Effector memory CD4-positive, alpha-beta T cell (primary cell): ENCODE results near the gene HBP1.
A peak's percentile ranks its signal among the peaks of the same experiment; 100 is the strongest.
"Not testable (repeated sequence)": the region's sequence is repeated elsewhere in the genome, so short reads cannot be mapped to it uniquely, and the experiment has no call there.

Experiments
- DNase-seq, 3 donors: peaks; one replicate each; pipeline ENCODE4 v3.0.0-alpha.2; 2020
- H3K27ac ChIP-seq: 2 replicates; pipeline ENCODE4 v1.7.0; 2013; ENCODE audit warnings: mild to moderate bottlenecking, low read length, moderate library complexity; ENCODE audit not compliant: insufficient read depth, poor library complexity, severe bottlenecking
- H3K27me3 ChIP-seq: replicated peaks from 2 replicates; pipeline ENCODE4 v1.7.0; 2013; ENCODE audit warnings: mild to moderate bottlenecking, low read length; ENCODE audit not compliant: insufficient read depth, control insufficient read depth, poor library complexity, severe bottlenecking
- H3K36me3 ChIP-seq: 2 replicates; pipeline ENCODE4 v1.7.0; 2013; ENCODE audit warnings: mild to moderate bottlenecking, low read length, moderate library complexity; ENCODE audit not compliant: control insufficient read depth, insufficient read depth
- H3K4me1 ChIP-seq: 2 replicates; pipeline ENCODE4 v1.7.0; 2013; ENCODE audit warnings: low read length, mild to moderate bottlenecking; ENCODE audit not compliant: control insufficient read depth, insufficient read depth, poor library complexity, severe bottlenecking
- H3K4me3 ChIP-seq: 2 replicates; pipeline ENCODE4 v1.7.0; 2013; ENCODE audit warnings: low read length, low read depth, mild to moderate bottlenecking; ENCODE audit not compliant: insufficient read depth, poor library complexity, severe bottlenecking
- H3K9me3 ChIP-seq: 2 replicates; pipeline ENCODE4 v1.7.0; 2013; ENCODE audit warnings: mild to moderate bottlenecking, low read length, moderate library complexity; ENCODE audit not compliant: control insufficient read depth

The HBP1 gene

GRCh38 chr7:107154826-107155225 lies 14.0 kb upstream of the HBP1 start:
- H3K36me3 ChIP-seq = no peaks in the 10 kb centered on the region
- no peaks in the 10 kb centered on the region for H3K9me3 ChIP-seq
- DNase-seq = no peak
- peaks cover 2% of the 10 kb centered on the region for H3K4me1 ChIP-seq
- H3K4me3 ChIP-seq = no peak overlapping the region
- H3K27ac ChIP-seq = no peak overlapping the region
- no peaks in the 10 kb centered on the region for H3K27me3 ChIP-seq

DNA sequence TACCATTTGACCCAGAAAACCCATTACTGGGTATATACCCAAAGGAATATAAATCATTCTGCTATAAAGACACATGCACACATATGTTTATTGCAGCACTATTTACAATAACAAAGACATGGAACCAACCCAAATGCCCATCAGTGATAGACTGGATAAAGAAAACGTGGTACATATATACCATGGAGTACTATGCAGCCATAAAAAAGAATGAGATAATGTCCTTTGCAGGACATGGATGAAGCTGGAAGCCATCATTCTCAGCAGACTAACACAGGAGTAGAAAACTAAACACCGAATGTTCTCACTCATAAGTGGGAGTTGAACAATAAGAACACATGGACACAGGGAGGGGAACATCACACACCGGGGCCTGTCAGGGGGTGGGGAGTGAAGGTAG lies 13.1 kb upstream of the HBP1 start:
- not testable (repeated sequence) for H3K36me3 ChIP-seq, H3K4me1 ChIP-seq, H3K27ac ChIP-seq, H3K27me3 ChIP-seq, H3K9me3 ChIP-seq, H3K4me3 ChIP-seq, DNase-seq

DNA sequence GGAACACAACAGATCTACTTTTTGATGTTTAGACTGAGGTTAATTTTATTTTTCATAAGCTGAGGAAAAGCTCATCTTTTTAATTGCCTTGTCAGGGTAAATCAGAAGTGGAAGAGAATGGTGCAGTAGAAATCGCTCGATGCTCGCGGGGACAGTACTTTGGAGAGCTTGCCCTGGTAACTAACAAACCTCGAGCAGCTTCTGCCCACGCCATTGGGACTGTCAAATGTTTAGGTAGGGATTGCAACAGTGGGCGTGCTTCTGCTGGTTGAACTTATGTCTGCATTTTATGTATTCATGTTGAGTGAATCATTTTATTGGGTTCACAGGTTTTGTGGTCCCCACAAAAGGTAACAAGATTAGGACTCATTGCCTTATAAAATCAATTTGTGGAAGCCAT lies 11.7 kb upstream of the HBP1 start:
- no peaks in the 10 kb centered on the region for H3K9me3 ChIP-seq
- no peaks in the 10 kb centered on the region for H3K4me1 ChIP-seq
- H3K36me3 ChIP-seq = no peaks in the 10 kb centered on the region
- H3K27ac ChIP-seq = no peak overlapping the region
- H3K4me3 ChIP-seq = no peak overlapping the region
- H3K27me3 ChIP-seq = no peaks in the 10 kb centered on the region
- DNase-seq = no peak

DNA sequence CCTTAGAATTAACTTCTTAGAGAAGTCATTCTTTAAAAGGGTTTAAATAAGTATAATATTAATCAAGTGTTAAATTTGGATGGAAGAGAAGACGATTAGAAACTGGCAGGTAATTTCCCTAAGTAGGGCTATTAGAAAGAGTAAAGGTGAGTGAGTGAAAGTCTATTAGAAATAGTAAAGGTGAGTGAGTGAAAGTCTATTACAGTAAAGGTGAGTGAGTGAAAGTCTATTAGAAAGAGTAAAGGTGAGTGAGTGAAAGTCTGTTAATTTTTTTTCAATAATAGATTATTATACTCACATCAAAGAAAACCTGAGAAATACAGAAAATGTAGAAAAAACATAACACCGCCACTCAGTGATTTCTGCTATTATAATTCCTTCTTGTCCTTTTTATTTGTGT lies 10.8 kb upstream of the HBP1 start:
- Histone ChIP-seq H3K36me3 (no peaks in the 10 kb centered on the region), H3K4me3 (no peak overlapping the region), H3K9me3 (no peaks in the 10 kb centered on the region), H3K27ac (no peak overlapping the region), H3K27me3 (no peaks in the 10 kb centered on the region), H3K4me1 (no peaks in the 10 kb centered on the region)
- no peak for DNase-seq

GRCh38 chr7:107160389-107160788 lies 8.4 kb upstream of the HBP1 start:
- no peaks in the 10 kb centered on the region for H3K9me3 ChIP-seq
- no peaks in the 10 kb centered on the region for H3K36me3 ChIP-seq
- H3K4me1 ChIP-seq = no peaks in the 10 kb centered on the region
- no peaks in the 10 kb centered on the region for H3K27me3 ChIP-seq
- no peak overlapping the region for H3K4me3 ChIP-seq
- no peak for DNase-seq
- no peak overlapping the region for H3K27ac ChIP-seq

DNA sequence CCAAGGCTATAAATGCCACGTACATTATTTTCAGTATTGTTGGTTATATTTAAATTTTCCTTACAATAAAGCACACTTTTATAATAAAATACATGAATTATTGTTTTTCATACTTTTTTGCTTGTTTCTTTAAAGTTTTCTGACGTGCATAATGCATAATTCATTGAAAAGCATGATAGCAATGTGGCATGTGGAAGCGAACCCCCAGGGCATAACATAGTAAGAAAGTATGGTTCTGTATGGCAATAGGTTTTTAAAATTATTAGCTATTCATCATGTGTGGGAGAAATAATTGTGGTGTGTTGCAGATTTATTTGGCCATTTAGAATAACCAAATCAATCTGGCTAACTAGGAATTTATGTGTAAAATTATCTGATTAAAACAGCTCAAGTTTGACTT lies 7.4 kb upstream of the HBP1 start:
- DNase-seq = no peak
- H3K4me3 ChIP-seq = no peak overlapping the region
- no peaks in the 10 kb centered on the region for H3K9me3 ChIP-seq
- H3K36me3 ChIP-seq = no peaks in the 10 kb centered on the region
- no peaks in the 10 kb centered on the region for H3K4me1 ChIP-seq
- H3K27ac ChIP-seq = no peak overlapping the region
- H3K27me3 ChIP-seq = no peaks in the 10 kb centered on the region

- no peak overlapping the region for H3K27ac ChIP-seq
- H3K36me3 ChIP-seq = no peaks in the 10 kb centered on the region
- H3K27me3 ChIP-seq = no peaks in the 10 kb centered on the region
- no peak for DNase-seq
- H3K9me3 ChIP-seq = no peaks in the 10 kb centered on the region
- no peaks in the 10 kb centered on the region for H3K4me1 ChIP-seq
- H3K4me3 ChIP-seq = no peak overlapping the region
These were observed 6.3 kb upstream of the HBP1 start for GRCh38 chr7:107162475-107162874.

- Histone ChIP-seq H3K36me3 (peaks cover 2% of the 10 kb centered on the region), H3K27ac (no peak overlapping the region), H3K27me3 (no peaks in the 10 kb centered on the region), H3K4me3 (no peak overlapping the region), H3K9me3 (no peaks in the 10 kb centered on the region), H3K4me1 (no peaks in the 10 kb centered on the region)
- DNase-seq = no peak
These were observed 4.7 kb upstream of the HBP1 start for GRCh38 chr7:107164092-107164491.

DNA sequence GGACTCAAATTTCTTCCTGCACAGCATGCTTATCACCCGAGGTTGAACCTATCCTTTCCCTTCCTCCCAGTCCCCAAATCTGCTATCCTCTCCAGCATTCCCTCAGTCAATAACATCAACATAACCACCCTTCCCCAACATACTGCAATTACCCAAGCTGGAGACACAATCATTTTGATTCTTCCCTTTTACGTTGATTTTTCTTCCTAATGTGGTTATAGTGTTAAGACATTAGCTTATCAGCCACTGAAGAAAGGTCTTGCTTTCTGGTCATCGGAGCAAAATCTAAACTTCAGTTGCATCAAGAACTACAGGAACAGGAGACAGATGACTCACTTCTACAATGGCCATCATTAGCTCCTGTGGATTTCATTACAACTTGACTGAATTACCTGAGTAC lies 3.5 kb upstream of the HBP1 start:
- Histone ChIP-seq H3K27me3 (no peaks in the 10 kb centered on the region), H3K4me3 (no peak overlapping the region), H3K27ac (no peak overlapping the region)

GRCh38 chr7:107166736-107167426 lies 1.9 kb upstream of the HBP1 start:
- Histone ChIP-seq H3K9me3 (no peaks in the 10 kb centered on the region), H3K4me1 (no peaks in the 10 kb centered on the region), H3K36me3 (peaks cover 9% of the 10 kb centered on the region), H3K27me3 (no peaks in the 10 kb centered on the region), H3K4me3 (peak overlapping the region; percentile 54), H3K27ac (peak overlapping the region; percentile 99)
- no peak for DNase-seq

More for the DNA sequence above, 3.5 kb upstream of the HBP1 start:
- Histone ChIP-seq H3K36me3 (peaks cover 4% of the 10 kb centered on the region), H3K4me1 (no peaks in the 10 kb centered on the region), H3K9me3 (no peaks in the 10 kb centered on the region)
- no peak for DNase-seq
